Activated effector memory CD4-positive, alpha-beta T cell treated with Interleukin-2 at 50 U/mL for 16 hours (primary cell): ENCODE results near the gene WDR54.
"Not testable (repeated sequence)": the region's sequence is repeated elsewhere in the genome, so short reads cannot be mapped to it uniquely, and the experiment has no call there.

Experiments
- DNase-seq: peaks from one replicate; pipeline ENCODE4 v3.0.0-alpha.2; 2020

Gene WDR54

GRCh38 chr2:74430502-74430901 lies 9.0 kb downstream of the WDR54 start:
- DNase-seq: no peak

- no peak for DNase-seq
Observed at GRCh38 chr2:74436111-74436805, 14.7 kb downstream of the WDR54 start.

- DNase-seq: no peak
Observed at GRCh38 chr2:74436848-74437695, 15.5 kb downstream of the WDR54 start.

- no peak for DNase-seq
Observed at GRCh38 chr2:74438248-74438647, 16.7 kb downstream of the WDR54 start.

- DNase-seq: no peak
Observed at GRCh38 chr2:74439373-74439772, 17.8 kb downstream of the WDR54 start.

GRCh38 chr2:74439803-74440377 lies 18.4 kb downstream of the WDR54 start:
- no peak for DNase-seq

GRCh38 chr2:74440378-74441169 lies 19.0 kb downstream of the WDR54 start:
- no peak for DNase-seq

GRCh38 chr2:74441170-74441689 lies 19.7 kb downstream of the WDR54 start:
- DNase-seq: no peak

- DNase-seq: no peak
Observed at GRCh38 chr2:74441690-74442482, 20.4 kb downstream of the WDR54 start, which contains the start of gene RTKN. Gene RTKN (minus strand): TSS chr2:74441937. CDS start chr2:74441816, 121 bp downstream.

GRCh38 chr2:74442483-74443297 lies 21.2 kb downstream of the WDR54 start:
- not testable (repeated sequence) for DNase-seq

- no peak for DNase-seq
Observed at GRCh38 chr2:74444498-74445318, 23.2 kb downstream of the WDR54 start.

GRCh38 chr2:74447230-74447999 lies 25.9 kb downstream of the WDR54 start:
- DNase-seq: no peak

GRCh38 chr2:74448771-74449170 lies 27.2 kb downstream of the WDR54 start:
- DNase-seq: no peak

GRCh38 chr2:74450570-74451190 lies 29.1 kb downstream of the WDR54 start:
- no peak for DNase-seq

GRCh38 chr2:74454654-74455511 lies 33.4 kb downstream of the WDR54 start, which contains the start of gene INO80B:
Gene INO80B (plus strand): TSS chr2:74455087. CDS start chr2:74455117, 30 bp downstream.
- peak; percentile 96 for DNase-seq

- DNase-seq: no peak
Observed at GRCh38 chr2:74457129-74457548, 35.6 kb downstream of the WDR54 start.

- peak; percentile 76 for DNase-seq
Observed at GRCh38 chr2:74457549-74458131, 36.1 kb downstream of the WDR54 start.
